ENCODE data around the gene CEP95. TPM values are rescaled to one million over a fixed set of nuclear protein-coding genes. Genes with fewer than 3 reads are reported as not detected.
"Not testable (repeated sequence)": the region's sequence is repeated elsewhere in the genome, so short reads cannot be mapped to it uniquely, and the experiment has no call there.

Gene CEP95
- polyA plus RNA-seq, 1 donor from 2014 or later, result 220 TPM

GRCh38 chr17:64575431-64575830 is 68.7 kb downstream of the CEP95 start:
- Histone ChIP-seq H2AFZ (ENCODE audit: low read depth, low read length) (no peak overlapping the region), H3K4me2 (ENCODE audit: low read length) (no peak overlapping the region), H3K79me2 (replicated peaks; ENCODE audit: insufficient read depth, low read length) (no peaks in the 10 kb centered on the region), H3K9me3 (ENCODE audit: low read length) (no peaks in the 10 kb centered on the region), H3K4me3 (ENCODE audit: low read length) (no peak overlapping the region), H4K20me1 (ENCODE audit: insufficient read depth) (no peaks in the 10 kb centered on the region), H3F3A (ENCODE audit: insufficient read depth, low read length, poor library complexity, severe bottlenecking) (no peaks in the 10 kb centered on the region), H3K27me3 (ENCODE audit: insufficient read depth, low read depth, low read length) (no peaks in the 10 kb centered on the region), H3K36me3 (ENCODE audit: insufficient read depth, low read length) (no peaks in the 10 kb centered on the region), H3K27ac (ENCODE audit: low read length) (no peak overlapping the region), H3K9ac (ENCODE audit: low read length) (no peak overlapping the region), H3K9me2 (ENCODE audit: insufficient read depth, low read length) (no peaks in the 10 kb centered on the region)
- no peak for TF ChIP-seq EP300 (conservative IDR thresholded peaks at IDR 0.05; ENCODE audit: poor library complexity, severe bottlenecking)
- no peak for TF ChIP-seq MXI1 (conservative IDR thresholded peaks at IDR 0.05; ENCODE audit: poor library complexity, severe bottlenecking)
- no peak for TF ChIP-seq EZH2 (IDR thresholded peaks at IDR 0.05; ENCODE audit: borderline replicate concordance, insufficient read depth, low read length, poor library complexity, severe bottlenecking)
- no peak for TF ChIP-seq RAD21 (conservative IDR thresholded peaks at IDR 0.05)
- no peak for TF ChIP-seq SMC3 (conservative IDR thresholded peaks at IDR 0.05; ENCODE audit: poor library complexity)
- TF ChIP-seq CTCF (IDR thresholded peaks at IDR 0.05; ENCODE audit: poor library complexity, severe bottlenecking), result no peak
- TF ChIP-seq REST (IDR thresholded peaks at IDR 0.05; ENCODE audit: borderline replicate concordance), result no peak
- TF ChIP-seq POLR2AphosphoS5 (IDR thresholded peaks at IDR 0.05), result no peak
- TF ChIP-seq TAF1 (IDR thresholded peaks at IDR 0.05; ENCODE audit: low read depth), result no peak

- not testable (repeated sequence) for H3K27ac ChIP-seq (ENCODE audit: low read length); H3K27me3 ChIP-seq (ENCODE audit: insufficient read depth, low read depth, low read length); H3K9ac ChIP-seq (ENCODE audit: low read length); H3K9me2 ChIP-seq (ENCODE audit: insufficient read depth, low read length); H3F3A ChIP-seq (ENCODE audit: insufficient read depth, low read length, poor library complexity, severe bottlenecking); H2AFZ ChIP-seq (ENCODE audit: low read depth, low read length); H3K36me3 ChIP-seq (ENCODE audit: insufficient read depth, low read length); H3K4me3 ChIP-seq (ENCODE audit: low read length); H4K20me1 ChIP-seq (ENCODE audit: insufficient read depth); H3K79me2 ChIP-seq (replicated peaks; ENCODE audit: insufficient read depth, low read length); H3K4me2 ChIP-seq (ENCODE audit: low read length); H3K9me3 ChIP-seq (ENCODE audit: low read length)
Observed at GRCh38 chr17:64577025-64577424, 70.2 kb downstream of the CEP95 start.

- Histone ChIP-seq H3K9me2 (ENCODE audit: insufficient read depth, low read length) (no peaks in the 10 kb centered on the region), H3F3A (ENCODE audit: insufficient read depth, low read length, poor library complexity, severe bottlenecking) (no peaks in the 10 kb centered on the region), H3K36me3 (ENCODE audit: insufficient read depth, low read length) (no peaks in the 10 kb centered on the region), H3K9me3 (ENCODE audit: low read length) (no peaks in the 10 kb centered on the region), H3K4me2 (ENCODE audit: low read length) (no peak overlapping the region), H4K20me1 (ENCODE audit: insufficient read depth) (no peaks in the 10 kb centered on the region), H3K9ac (ENCODE audit: low read length) (no peak overlapping the region), H3K79me2 (replicated peaks; ENCODE audit: insufficient read depth, low read length) (no peaks in the 10 kb centered on the region), H3K4me3 (ENCODE audit: low read length) (no peak overlapping the region), H3K27me3 (ENCODE audit: insufficient read depth, low read depth, low read length) (no peaks in the 10 kb centered on the region), H3K27ac (ENCODE audit: low read length) (no peak overlapping the region), H2AFZ (ENCODE audit: low read depth, low read length) (no peak overlapping the region)
- TF ChIP-seq CTCF (IDR thresholded peaks at IDR 0.05; ENCODE audit: poor library complexity, severe bottlenecking) (no peak), TAF1 (IDR thresholded peaks at IDR 0.05; ENCODE audit: low read depth) (no peak), SMC3 (conservative IDR thresholded peaks at IDR 0.05; ENCODE audit: poor library complexity) (no peak), MXI1 (conservative IDR thresholded peaks at IDR 0.05; ENCODE audit: poor library complexity, severe bottlenecking) (no peak), POLR2AphosphoS5 (IDR thresholded peaks at IDR 0.05) (no peak), RAD21 (conservative IDR thresholded peaks at IDR 0.05) (no peak), EZH2 (IDR thresholded peaks at IDR 0.05; ENCODE audit: borderline replicate concordance, insufficient read depth, low read length, poor library complexity, severe bottlenecking) (no peak), EP300 (conservative IDR thresholded peaks at IDR 0.05; ENCODE audit: poor library complexity, severe bottlenecking) (no peak), REST (IDR thresholded peaks at IDR 0.05; ENCODE audit: borderline replicate concordance) (no peak)
Observed at GRCh38 chr17:64579917-64580316, 73.1 kb downstream of the CEP95 start.

Measured in neural cell (in vitro differentiated cells).